Colonic mucosa (tissue), 4 donors: ENCODE measurements around the gene PRKAG2. TPM values are rescaled to one million over a fixed set of nuclear protein-coding genes. Genes with fewer than 3 reads are reported as not detected.

ENCODE experiments used
- DNase-seq: peaks from one replicate; pipeline ENCODE4 v3.0.0-alpha.2; 2020
- H3K27ac ChIP-seq: fragments of 200-600 bp; one replicate; pipeline ENCODE4 v1.8.0; 2021
- H3K27me3 ChIP-seq: fragments of 200-600 bp; one replicate; pipeline ENCODE4 v1.8.0; 2021
- H3K36me3 ChIP-seq: fragments of 200-600 bp; one replicate; pipeline ENCODE4 v1.8.0; 2021
- H3K4me1 ChIP-seq: fragments of 200-600 bp; one replicate; pipeline ENCODE4 v1.8.0; 2021; ENCODE audit warnings: mild to moderate bottlenecking
- H3K4me3 ChIP-seq: fragments of 200-600 bp; one replicate; pipeline ENCODE4 v1.8.0; 2021
- H3K9ac ChIP-seq, 2 donors: one replicate each; pipeline ENCODE4 v1.7.0; 2013; ENCODE audit warnings: control low read depth in 2 of 2, low read depth in 2 of 2, low read length in 2 of 2
- H3K9me3 ChIP-seq: fragments of 200-600 bp; one replicate; pipeline ENCODE4 v1.8.0; 2021
- CTCF ChIP-seq: fragments of 200-600 bp; IDR thresholded peaks from one replicate; pipeline ENCODE4 v1.8.0; 2022; ENCODE audit warnings: antibody characterized with exemption, mild to moderate bottlenecking
- intact Hi-C: fragments of 100-400 bp; cut with DNase I; formaldehyde crosslinking; loops from one replicate; pipeline ENCODE4 v1.14.1; 2022
- total RNA-seq, 2 donors: library from RNA; stranded (reverse); fragmentation: NEBNext Ultra II Directional in 1 of 2; extraction: Animal tissue kit (Norgen Biotek cat#: 25700) in 1 of 2; gene quantifications; one replicate each; pipeline ENCODE4 v1.2.1, GENCODE V29; 2021
- donor health status: healthy.
- donor health status: DM: no; HTN: no; CAD: no.
- donor health status: DM: no; HTN: no; CAD: no.

PRKAG2 gene
- total RNA-seq, 2 donors from 2014 or later = 36.3 to 42.0 TPM

- no peaks in the 10 kb centered on the region for H3K36me3 ChIP-seq
Measured at GRCh38 chr7:151840088-151840910, 36.6 kb downstream of the PRKAG2 start.

GRCh38 chr7:151839451-151839921 is 37.4 kb downstream of the PRKAG2 start:
- no peak for DNase-seq
- no peak overlapping the region for H3K27ac ChIP-seq
- no peak for TF ChIP-seq CTCF
- H3K4me1 ChIP-seq = no peaks in the 10 kb centered on the region
- H3K4me3 ChIP-seq = no peak overlapping the region
- intact Hi-C loops = no loop called here
- no peak overlapping the region for H3K9ac ChIP-seq
- H3K36me3 ChIP-seq = no peaks in the 10 kb centered on the region
- H3K9me3 ChIP-seq = no peaks in the 10 kb centered on the region
- H3K27me3 ChIP-seq = no peaks in the 10 kb centered on the region

More at GRCh38 chr7:151840088-151840910, 36.6 kb downstream of the PRKAG2 start:
- H3K9me3 ChIP-seq = no peaks in the 10 kb centered on the region
- no peaks in the 10 kb centered on the region for H3K4me1 ChIP-seq
- no peaks in the 10 kb centered on the region for H3K27me3 ChIP-seq
- TF ChIP-seq CTCF = no peak
- DNase-seq = no peak
- no peak overlapping the region for H3K27ac ChIP-seq
- no peak overlapping the region for H3K4me3 ChIP-seq
- intact Hi-C loops = no loop called here
- no peak overlapping the region for H3K9ac ChIP-seq

GRCh38 chr7:151838861-151839381 is 38.0 kb downstream of the PRKAG2 start:
- H3K36me3 ChIP-seq = no peaks in the 10 kb centered on the region
- no peak for DNase-seq

GRCh38 chr7:151838072-151838471 is 38.8 kb downstream of the PRKAG2 start:
- Histone ChIP-seq H3K27me3 (no peaks in the 10 kb centered on the region), H3K4me3 (no peak overlapping the region), H3K9ac (no peak overlapping the region), H3K4me1 (no peaks in the 10 kb centered on the region), H3K27ac (no peak overlapping the region), H3K9me3 (no peaks in the 10 kb centered on the region), H3K36me3 (no peaks in the 10 kb centered on the region)
- no peak for TF ChIP-seq CTCF
- intact Hi-C loops = no loop called here
- no peak for DNase-seq

More at GRCh38 chr7:151838861-151839381, 38.0 kb downstream of the PRKAG2 start:
- H3K9ac ChIP-seq = no peak overlapping the region
- no peaks in the 10 kb centered on the region for H3K9me3 ChIP-seq
- no peaks in the 10 kb centered on the region for H3K27me3 ChIP-seq
- TF ChIP-seq CTCF = no peak
- H3K4me1 ChIP-seq = no peaks in the 10 kb centered on the region
- H3K27ac ChIP-seq = no peak overlapping the region
- intact Hi-C loops = no loop called here
- no peak overlapping the region for H3K4me3 ChIP-seq

- no peak overlapping the region for H3K9ac ChIP-seq
- no peak for DNase-seq
- H3K36me3 ChIP-seq = no peaks in the 10 kb centered on the region
- intact Hi-C loops = no loop called here
- no peak for TF ChIP-seq CTCF
- H3K27ac ChIP-seq = no peak overlapping the region
- H3K4me3 ChIP-seq = no peak overlapping the region
- H3K9me3 ChIP-seq = no peaks in the 10 kb centered on the region
- no peaks in the 10 kb centered on the region for H3K27me3 ChIP-seq
- H3K4me1 ChIP-seq = no peaks in the 10 kb centered on the region
Measured at GRCh38 chr7:151837285-151838042, 39.5 kb downstream of the PRKAG2 start.
